ENCODE measurements around the gene RIPK4. TPM values are rescaled to one million over a fixed set of nuclear protein-coding genes. Genes with fewer than 3 reads are reported as not detected.

The RIPK4 gene
- polyA plus RNA-seq (16.6 to 23.4 TPM (median 18.4 TPM) in 3 replicates), polyA minus RNA-seq (28.0 to 48.3 TPM (median 30.7 TPM) in 3 replicates)
- 11.0 TPM for polyA plus RNA-seq (2011; ENCODE audit: low read depth)
- polyA plus RNA-seq (2011; cell fraction: cytosol; rRNA removed), result 13.0 and 20.1 TPM in 2 replicates
- 54.2 and 65.2 TPM in 2 replicates for polyA plus RNA-seq (2011; cell fraction: nucleus; rRNA removed)
- polyA plus RNA-seq (2012; ENCODE audit: low replicate concordance), result 30.8 and 35.3 TPM in 2 replicates
- polyA minus RNA-seq (2011; cell fraction: cytosol; rRNA and poly(A)+ RNA removed), result 40.3 TPM
- 80.7 and 89.5 TPM in 2 replicates for polyA minus RNA-seq (2011; cell fraction: nucleus; rRNA and poly(A)+ RNA removed)

- TF ChIP-seq CTCF (optimal IDR thresholded peaks at IDR 0.05 in 1 of 3, IDR thresholded peaks at IDR 0.05 in 1 of 3, conservative IDR thresholded peaks at IDR 0.05 in 1 of 3; ENCODE audit: extremely low read depth in 1 of 3, insufficient read depth in 2 of 3, low read length in 3 of 3), result no peak
- TF ChIP-seq EZH2 (IDR thresholded peaks at IDR 0.05; ENCODE audit: low read length), result no peak
- H3K9me1 ChIP-seq (ENCODE audit: control insufficient read depth, extremely low read depth, insufficient read depth, low read length), result peaks cover 5% of the 10 kb centered on the region
- peak within 1 kb of the TSS; percentile 79 to 92 (median 88) for H3K4me3 ChIP-seq (ENCODE audit: control insufficient read depth in 2 of 3, extremely low read depth in 1 of 3, insufficient read depth in 2 of 3, low read depth in 1 of 3, low read length in 3 of 3)
- peaks cover 39% of the 10 kb centered on the region for H4K20me1 ChIP-seq (ENCODE audit: control insufficient read depth, extremely low read depth, insufficient read depth, low read length)
- H3K79me2 ChIP-seq (ENCODE audit: control insufficient read depth, insufficient read depth, low read length), result peaks cover 48% of the 10 kb centered on the region
- H2AFZ ChIP-seq (ENCODE audit: control insufficient read depth, low read length), result peak within 1 kb of the TSS; percentile 49
- H3K27me3 ChIP-seq (ENCODE audit: control insufficient read depth, extremely low read depth, insufficient read depth, low read length), result no peaks in the 10 kb centered on the region
- FAIRE-seq, result no peak
- peak within 1 kb of the TSS; percentile 97 for H3K9ac ChIP-seq (ENCODE audit: control insufficient read depth, extremely low read depth, insufficient read depth, low read length)
- H3K4me2 ChIP-seq (ENCODE audit: control insufficient read depth, extremely low read depth, insufficient read depth, low read depth, low read length), result peak within 1 kb of the TSS; percentile 95
- DNase-seq (ENCODE audit: low read depth, low spot score), result no peak
- peak within 1 kb of the TSS; percentile 94 for H3K27ac ChIP-seq (ENCODE audit: control insufficient read depth, insufficient read depth, low read length)
- peaks cover 1 to 4% of the 10 kb centered on the region in 2 experiments for H3K36me3 ChIP-seq (ENCODE audit: control insufficient read depth in 2 of 2, extremely low read depth in 1 of 2, insufficient read depth in 2 of 2, low read length in 2 of 2)
- H3K4me1 ChIP-seq (ENCODE audit: control insufficient read depth, extremely low read depth, insufficient read depth, low read length), result peaks cover 54% of the 10 kb centered on the region
- no peaks in the 10 kb centered on the region for H3K9me3 ChIP-seq (ENCODE audit: control insufficient read depth, low read depth, low read length)
- dilution Hi-C loops (cut with MboI; ENCODE audit: extremely low pct_ligation_motif_present, low sequenced_read_pairs), result no loop called here
Observed at GRCh38 chr21:41766883-41767605, at the start of gene RIPK4. RIPK4 (minus strand) TSS chr21:41767052; CDS start chr21:41767041, 11 bp downstream.

- Histone ChIP-seq H3K27me3 (ENCODE audit: control insufficient read depth, extremely low read depth, insufficient read depth, low read length) (no peaks in the 10 kb centered on the region), H4K20me1 (ENCODE audit: control insufficient read depth, extremely low read depth, insufficient read depth, low read length) (no peaks in the 10 kb centered on the region), H3K9me1 (ENCODE audit: control insufficient read depth, extremely low read depth, insufficient read depth, low read length) (no peaks in the 10 kb centered on the region), H3K36me3 (ENCODE audit: control insufficient read depth in 2 of 2, extremely low read depth in 1 of 2, insufficient read depth in 2 of 2, low read length in 2 of 2) (peaks cover 11 to 17% of the 10 kb centered on the region in 2 experiments), H3K9ac (ENCODE audit: control insufficient read depth, extremely low read depth, insufficient read depth, low read length) (no peak overlapping the region), H2AFZ (ENCODE audit: control insufficient read depth, low read length) (no peak overlapping the region), H3K4me3 (ENCODE audit: control insufficient read depth in 2 of 3, extremely low read depth in 1 of 3, insufficient read depth in 2 of 3, low read depth in 1 of 3, low read length in 3 of 3) (no peak overlapping the region), H3K79me2 (ENCODE audit: control insufficient read depth, insufficient read depth, low read length) (no peaks in the 10 kb centered on the region), H3K4me1 (ENCODE audit: control insufficient read depth, extremely low read depth, insufficient read depth, low read length) (no peaks in the 10 kb centered on the region), H3K9me3 (ENCODE audit: control insufficient read depth, low read depth, low read length) (no peaks in the 10 kb centered on the region), H3K4me2 (ENCODE audit: control insufficient read depth, extremely low read depth, insufficient read depth, low read depth, low read length) (no peak overlapping the region), H3K27ac (ENCODE audit: control insufficient read depth, insufficient read depth, low read length) (no peak overlapping the region)
- dilution Hi-C loops (cut with MboI; ENCODE audit: extremely low pct_ligation_motif_present, low sequenced_read_pairs), result no loop called here
- DNase-seq (ENCODE audit: low read depth, low spot score) (no peak), FAIRE-seq (no peak)
- TF ChIP-seq EZH2 (IDR thresholded peaks at IDR 0.05; ENCODE audit: low read length), result no peak
- TF ChIP-seq CTCF (optimal IDR thresholded peaks at IDR 0.05 in 1 of 3, IDR thresholded peaks at IDR 0.05 in 1 of 3, conservative IDR thresholded peaks at IDR 0.05 in 1 of 3; ENCODE audit: extremely low read depth in 1 of 3, insufficient read depth in 2 of 3, low read length in 3 of 3), result no peak
Observed at GRCh38 chr21:41815652-41816582, 49.1 kb upstream of the RIPK4 start.
